Measurements from ENCODE around the gene TCAP. TPM values are rescaled to one million over a fixed set of nuclear protein-coding genes. Genes with fewer than 3 reads are reported as not detected.

The TCAP gene
- polyA plus RNA-seq, 1 of the 3 experiments (the other 2 are of a cell fraction), result 0.43 TPM

DNA sequence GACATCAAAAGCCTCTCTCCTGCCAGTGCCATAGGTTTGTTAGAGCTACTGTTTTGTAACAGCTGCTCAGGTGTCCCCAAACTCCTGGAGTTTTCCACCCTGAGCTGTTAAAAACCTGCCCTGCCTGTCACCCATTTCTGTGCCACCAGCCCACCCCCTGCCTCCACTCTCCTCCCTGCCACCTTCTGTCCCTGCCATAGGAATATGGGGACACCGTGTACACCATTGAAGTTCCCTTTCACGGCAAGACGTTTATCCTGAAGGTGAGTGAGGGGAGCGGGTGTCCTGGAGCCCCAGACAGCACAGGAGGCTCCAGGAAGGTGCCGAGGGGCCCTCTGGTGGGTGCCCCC lies 5.2 kb upstream of the TCAP start:
- POLR2A ChIA-PET, result interaction anchor here (0.8 kb wide), 1 partner anchor 10 kb away, joined by 4 read pairs; no protein-coding TSS in a partner anchor
- Histone ChIP-seq H3K36me3 (replicated peaks in 1 of 2; ENCODE audit: control insufficient read depth in 1 of 2, insufficient read depth in 2 of 2, low read length in 1 of 2) (peaks cover 0 to 40% of the 10 kb centered on the region in 2 experiments), H3K27ac (ENCODE audit: low read depth in 2 of 2, low read length in 1 of 2) (no peak overlapping the region), H2AFZ (ENCODE audit: low read depth) (no peak overlapping the region), H3F3A (replicated peaks; ENCODE audit: insufficient read depth) (no peaks in the 10 kb centered on the region), H3K79me2 (ENCODE audit: insufficient read depth) (no peaks in the 10 kb centered on the region), H3K27me3 (ENCODE audit: insufficient read depth) (no peaks in the 10 kb centered on the region), H3K4me1 (ENCODE audit: control insufficient read depth in 1 of 2, insufficient read depth in 2 of 2, low read depth in 1 of 2, low read length in 1 of 2) (no peaks in the 10 kb centered on the region; a peak in 1 of 4 replicates), H3K4me2 (no peak overlapping the region), H3K4me3 (ENCODE audit: low read depth in 2 of 2, low read length in 1 of 2) (no peak overlapping the region), H3K9me2 (no peaks in the 10 kb centered on the region), H4K20me1 (ENCODE audit: insufficient read depth) (no peaks in the 10 kb centered on the region), H3K9me3 (no peaks in the 10 kb centered on the region), H3K9ac (no peak overlapping the region)
- no peak for DNase-seq
- 97% methylated on average over 5 of the region's 5 CpGs for WGBS (ENCODE audit: low lambda C conversion rate)
- TF ChIP-seq FOSL2 (IDR thresholded peaks at IDR 0.05; ENCODE audit: borderline replicate concordance, low read depth) (no peak), FOXM1 (IDR thresholded peaks at IDR 0.05; ENCODE audit: low read depth) (no peak), POLR2AphosphoS5 (IDR thresholded peaks at IDR 0.05; ENCODE audit: low read depth, low read length) (no peak), EP300 (IDR thresholded peaks at IDR 0.05; ENCODE audit: borderline replicate concordance in 1 of 2, low read depth in 1 of 2, low read length in 1 of 2) (no peak), RCOR1 (IDR thresholded peaks at IDR 0.05; ENCODE audit: low read length) (no peak), TEAD4 (IDR thresholded peaks at IDR 0.05; ENCODE audit: borderline replicate concordance, insufficient read depth) (no peak), TCF12 (IDR thresholded peaks at IDR 0.05) (no peak), RFX5 (IDR thresholded peaks at IDR 0.05; ENCODE audit: low read length) (no peak), GABPA (IDR thresholded peaks at IDR 0.05; ENCODE audit: low read depth) (no peak), MAX (IDR thresholded peaks at IDR 0.05; ENCODE audit: low read depth) (no peak), GATA2 (CRISPR knock-in tag; IDR thresholded peaks at IDR 0.05) (no peak), CHD2 (IDR thresholded peaks at IDR 0.05; ENCODE audit: low read length, partially characterized antibody) (no peak), ZBTB33 (IDR thresholded peaks at IDR 0.05; ENCODE audit: borderline replicate concordance, low read depth) (no peak), NFIC (IDR thresholded peaks at IDR 0.05; ENCODE audit: borderline replicate concordance) (no peak)
- TF ChIP-seq, protein P1, sequence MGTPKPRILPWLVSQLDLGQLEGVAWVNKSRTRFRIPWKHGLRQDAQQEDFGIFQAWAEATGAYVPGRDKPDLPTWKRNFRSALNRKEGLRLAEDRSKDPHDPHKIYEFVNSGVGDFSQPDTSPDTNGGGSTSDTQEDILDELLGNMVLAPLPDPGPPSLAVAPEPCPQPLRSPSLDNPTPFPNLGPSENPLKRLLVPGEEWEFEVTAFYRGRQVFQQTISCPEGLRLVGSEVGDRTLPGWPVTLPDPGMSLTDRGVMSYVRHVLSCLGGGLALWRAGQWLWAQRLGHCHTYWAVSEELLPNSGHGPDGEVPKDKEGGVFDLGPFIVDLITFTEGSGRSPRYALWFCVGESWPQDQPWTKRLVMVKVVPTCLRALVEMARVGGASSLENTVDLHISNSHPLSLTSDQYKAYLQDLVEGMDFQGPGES (IDR thresholded peaks at IDR 0.05; ENCODE audit: low read depth, low read length), result no peak
- CTCF ChIA-PET, result interaction anchor here (1.0 kb wide), 1 partner anchor 39 kb away, joined by 7 read pairs; no protein-coding TSS in a partner anchor

Data from SK-N-SH (cell line).